H9 (cell line): Measurements from ENCODE around the gene JMJD1C. TPM values are rescaled to one million over a fixed set of nuclear protein-coding genes. Genes with fewer than 3 reads are reported as not detected.

Source experiments
- DNase-seq: peaks from one replicate; pipeline ENCODE4 v3.0.0-alpha.2; 2017
- H2AFZ ChIP-seq: one replicate; pipeline ENCODE4 v1.6.1; 2013; ENCODE audit warnings: mild to moderate bottlenecking, low read length, control low read depth, moderate library complexity
- H2AK5ac ChIP-seq: 2 replicates; pipeline ENCODE4 v1.6.1; 2013; ENCODE audit warnings: low read length, control low read depth, mixed read lengths; ENCODE audit not compliant: insufficient read length
- H2BK120ac ChIP-seq: one replicate; pipeline ENCODE4 v1.6.1; 2013; ENCODE audit warnings: low read depth, mild to moderate bottlenecking, low read length, control low read depth, inconsistent platforms; ENCODE audit not compliant: poor library complexity, severe bottlenecking
- H2BK12ac ChIP-seq: 2 replicates; pipeline ENCODE4 v1.6.1; 2013; ENCODE audit warnings: low read length, control low read depth, mixed read lengths, low read depth; ENCODE audit not compliant: insufficient read length
- H2BK15ac ChIP-seq: 2 replicates; pipeline ENCODE4 v1.6.1; 2013; ENCODE audit warnings: low read depth, low read length, control low read depth
- H2BK20ac ChIP-seq: one replicate; pipeline ENCODE4 v1.6.1; 2013; ENCODE audit warnings: low read depth, mild to moderate bottlenecking, low read length, control low read depth, inconsistent platforms; ENCODE audit not compliant: poor library complexity, severe bottlenecking
- H2BK5ac ChIP-seq: 2 replicates; pipeline ENCODE4 v1.6.1; 2013; ENCODE audit warnings: low read length, control low read depth, mixed read lengths; ENCODE audit not compliant: insufficient read length
- H3K14ac ChIP-seq: 2 replicates; pipeline ENCODE4 v1.6.1; 2013; ENCODE audit warnings: low read length, control low read depth; ENCODE audit not compliant: insufficient read depth
- H3K18ac ChIP-seq: 2 replicates; pipeline ENCODE4 v1.6.1; 2013; ENCODE audit warnings: low read depth, mild to moderate bottlenecking, mixed read lengths, low read length, control low read depth; ENCODE audit not compliant: insufficient read length
- H3K23ac ChIP-seq: 2 replicates; pipeline ENCODE4 v1.6.1; 2013; ENCODE audit warnings: low read length, control low read depth, mixed read lengths, low read depth; ENCODE audit not compliant: insufficient read length
- H3K23me2 ChIP-seq: 2 replicates; pipeline ENCODE4 v1.6.1; 2013; ENCODE audit warnings: low read depth, mild to moderate bottlenecking, mixed read lengths, low read length, control low read depth; ENCODE audit not compliant: insufficient read length, poor library complexity, severe bottlenecking
- H3K27ac ChIP-seq: 2 replicates; pipeline ENCODE4 v1.5.1; 2013; ENCODE audit warnings: low read length, control low read depth, mixed read lengths, low read depth; ENCODE audit not compliant: insufficient read length
- H3K27me3 ChIP-seq: 2 replicates; pipeline ENCODE4 v1.6.1; 2013; ENCODE audit warnings: low read length, control low read depth, inconsistent platforms; ENCODE audit not compliant: insufficient read depth
- H3K4ac ChIP-seq: 2 replicates; pipeline ENCODE4 v1.6.1; 2013; ENCODE audit warnings: low read depth, mild to moderate bottlenecking, control low read depth, inconsistent platforms, low read length, moderate library complexity
- H3K4me1 ChIP-seq: 2 replicates; pipeline ENCODE4 v1.6.1; 2013; ENCODE audit warnings: low read length, control low read depth, inconsistent platforms; ENCODE audit not compliant: insufficient read depth
- H3K4me2 ChIP-seq: 2 replicates; pipeline ENCODE4 v1.6.1; 2013; ENCODE audit warnings: low read length, control low read depth, mixed read lengths; ENCODE audit not compliant: insufficient read length, insufficient read depth
- H3K56ac ChIP-seq: 2 replicates; pipeline ENCODE4 v1.6.1; 2013; ENCODE audit warnings: low read depth, mild to moderate bottlenecking, mixed read lengths, low read length, control low read depth; ENCODE audit not compliant: insufficient read length
- H3K79me1 ChIP-seq: 2 replicates; pipeline ENCODE4 v1.6.1; 2013; ENCODE audit warnings: low read depth, mild to moderate bottlenecking, moderate library complexity, low read length, control low read depth, inconsistent platforms; ENCODE audit not compliant: insufficient read depth, poor library complexity, severe bottlenecking
- H3K79me2 ChIP-seq: 2 replicates; pipeline ENCODE4 v1.6.1; 2013; ENCODE audit warnings: low read length, control low read depth, inconsistent platforms; ENCODE audit not compliant: insufficient read depth
- H3K9ac ChIP-seq: 2 replicates; pipeline ENCODE4 v1.6.1; 2013; ENCODE audit warnings: low read length, control low read depth, mixed read lengths; ENCODE audit not compliant: insufficient read length; ENCODE audit errors: extremely low read depth
- H3K9me3 ChIP-seq: one replicate; pipeline ENCODE4 v1.6.1; 2013; ENCODE audit warnings: low read depth, low read length, inconsistent platforms; ENCODE audit not compliant: control insufficient read depth
- H3T11ph ChIP-seq: one replicate; pipeline ENCODE4 v1.6.1; 2013; ENCODE audit warnings: mild to moderate bottlenecking, low read length, control low read depth, inconsistent platforms
- H4K20me1 ChIP-seq: one replicate; pipeline ENCODE4 v1.6.1; 2013; ENCODE audit not compliant: control insufficient read depth, insufficient read length, insufficient read depth
- H4K5ac ChIP-seq: 2 replicates; pipeline ENCODE4 v1.6.1; 2013; ENCODE audit warnings: low read depth, mild to moderate bottlenecking, mixed read lengths, low read length, control low read depth; ENCODE audit not compliant: insufficient read length
- H4K8ac ChIP-seq: replicated peaks from 2 replicates; pipeline ENCODE4 v1.6.1; 2013; ENCODE audit warnings: low read length, control low read depth, mixed read lengths, low read depth; ENCODE audit not compliant: insufficient read length
- H4K91ac ChIP-seq: 2 replicates; pipeline ENCODE4 v1.6.1; 2013; ENCODE audit warnings: low read depth, mild to moderate bottlenecking, moderate library complexity, mixed read lengths, low read length, control low read depth; ENCODE audit not compliant: insufficient read length
- H3K27ac Mint-ChIP-seq, 3 experiments: 2 replicates in 2 of 3; 3 replicates in 1 of 3; pipeline ENCODE4 v1.8.0; 2020 to 2021; ENCODE audit warnings: mixed read lengths in 3 of 3, mild to moderate bottlenecking in 1 of 3, moderate library complexity in 1 of 3
- H3K27me3 Mint-ChIP-seq: 2 replicates; pipeline ENCODE4 v1.8.0; 2021; ENCODE audit warnings: low read depth, mild to moderate bottlenecking, moderate library complexity, mixed read lengths
- H3K36me3 Mint-ChIP-seq, 3 experiments: 2 replicates in 2 of 3; 3 replicates in 1 of 3; pipeline ENCODE4 v1.8.0; 2020 to 2021; ENCODE audit warnings: low read depth in 3 of 3, mixed read lengths in 3 of 3; ENCODE audit not compliant: insufficient read depth in 1 of 3
- H3K4me1 Mint-ChIP-seq, 2 experiments: 2 replicates each; pipeline ENCODE4 v1.8.0; 2020; ENCODE audit warnings: mixed read lengths in 2 of 2
- H3K4me3 Mint-ChIP-seq, 2 experiments: 2 replicates in 1 of 2; 3 replicates in 1 of 2; pipeline ENCODE4 v1.8.0; 2020 to 2021; ENCODE audit warnings: mild to moderate bottlenecking in 2 of 2, mixed read lengths in 2 of 2, moderate library complexity in 1 of 2
- H3K9me3 Mint-ChIP-seq, 2 experiments: 2 replicates in 1 of 2; 3 replicates in 1 of 2; pipeline ENCODE4 v1.8.0; 2020; ENCODE audit warnings: mild to moderate bottlenecking in 2 of 2, mixed read lengths in 2 of 2, moderate library complexity in 1 of 2
- CTCF ChIP-seq: fragments of 200-600 bp; sonication (generic); conservative IDR thresholded peaks from 3 replicates; pipeline ENCODE4 v1.8.0; 2021; ENCODE audit warnings: antibody characterized with exemption, mild to moderate bottlenecking
- WGBS: extraction: QIAGEN DNeasy Blood & Tissue Kit; methylation state at CpG from one replicate; pipeline ENCODE4 v1.1.7; 2013; ENCODE audit warnings: missing lambda C conversion rate, low lambda C conversion rate, mixed read lengths; ENCODE audit not compliant: insufficient read length; ENCODE audit errors: extremely low coverage; 5-methylcytosine and 5-hydroxymethylcytosine counted together
- total RNA-seq: library from RNA; stranded (reverse); gene quantifications from 2 replicates; pipeline ENCODE4 v1.2.1, GENCODE V29; 2021

The JMJD1C gene
- total RNA-seq, 1 experiment from 2014 or later: 200 TPM

DNA sequence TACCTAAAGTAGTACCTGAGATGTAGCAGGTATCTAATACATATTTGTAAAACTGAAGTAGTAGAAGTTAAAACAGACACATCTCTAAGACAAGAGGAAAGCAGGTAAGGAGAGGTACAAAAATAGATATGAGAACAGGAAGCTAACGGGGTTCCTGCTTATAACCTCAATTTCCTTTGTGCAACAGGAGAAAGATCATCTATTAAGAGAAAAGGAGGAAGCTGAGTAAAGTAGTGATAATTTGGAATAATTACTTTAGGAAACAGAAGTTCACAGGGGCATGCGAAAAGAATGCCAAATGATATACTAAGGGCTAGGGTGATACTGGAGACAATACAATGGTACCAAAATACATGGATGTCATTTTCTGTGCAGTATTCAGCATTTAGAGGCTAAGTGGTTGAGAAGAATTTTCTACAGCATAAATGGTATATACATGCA is 223.9 kb downstream of the JMJD1C start:
- no peaks in the 10 kb centered on the region for H3K23me2 ChIP-seq
- H4K20me1 ChIP-seq: no peaks in the 10 kb centered on the region
- H3K56ac ChIP-seq: no peak overlapping the region
- H3K27me3 ChIP-seq: no peaks in the 10 kb centered on the region
- no peak overlapping the region for H3T11ph ChIP-seq
- H3K27me3 Mint-ChIP-seq: no peaks in the 10 kb centered on the region
- DNase-seq: no peak
- no peak overlapping the region for H2AFZ ChIP-seq
- no peak overlapping the region for H3K4ac ChIP-seq
- no peak overlapping the region for H3K9ac ChIP-seq
- no CpG with 5 or more reads among the region's 2 CpGs for WGBS
- no peak overlapping the region for H3K4me3 Mint-ChIP-seq
- H4K91ac ChIP-seq: no peak overlapping the region
- no peak overlapping the region for H4K8ac ChIP-seq
- TF ChIP-seq CTCF: no peak
- H3K4me1 Mint-ChIP-seq: peaks cover 48 to 53% of the 10 kb centered on the region in 2 experiments
- H3K4me2 ChIP-seq: no peak overlapping the region
- H3K36me3 Mint-ChIP-seq: peaks cover 14 to 27% (median 16%) of the 10 kb centered on the region in 3 experiments
- H2BK120ac ChIP-seq: no peak overlapping the region
- H3K27ac Mint-ChIP-seq: peak overlapping the region in 1 of 3 experiments; percentile 1; a peak in 1 of 7 replicates
- H2AK5ac ChIP-seq: no peak overlapping the region
- H3K27ac ChIP-seq: no peak overlapping the region
- H2BK20ac ChIP-seq: no peak overlapping the region
- H3K79me1 ChIP-seq: peaks cover 3% of the 10 kb centered on the region
- no peak overlapping the region for H2BK12ac ChIP-seq
- peaks cover 71% of the 10 kb centered on the region for H3K79me2 ChIP-seq
- H2BK5ac ChIP-seq: no peak overlapping the region
- no peak overlapping the region for H3K23ac ChIP-seq
- no peak overlapping the region for H3K18ac ChIP-seq
- H3K9me3 Mint-ChIP-seq: peaks cover 10 to 14% of the 10 kb centered on the region in 2 experiments
- H3K4me1 ChIP-seq: peaks cover 2% of the 10 kb centered on the region; the same call in 1 of the 2 replicates
- H3K14ac ChIP-seq: no peak overlapping the region
- no peaks in the 10 kb centered on the region for H3K9me3 ChIP-seq
- H4K5ac ChIP-seq: no peak overlapping the region
- H2BK15ac ChIP-seq: no peak overlapping the region
